HG03460 (cell line): ENCODE data around the gene ELOVL6.
"Not testable (repeated sequence)": the region's sequence is repeated elsewhere in the genome, so short reads cannot be mapped to it uniquely, and the experiment has no call there.

Experiments
- ATAC-seq: cut with Tn5 transposase; IDR thresholded peaks from one replicate; pipeline ENCODE4 v1.9.1; 2021; ENCODE audit not compliant: unreplicated experiment

Gene ELOVL6

DNA sequence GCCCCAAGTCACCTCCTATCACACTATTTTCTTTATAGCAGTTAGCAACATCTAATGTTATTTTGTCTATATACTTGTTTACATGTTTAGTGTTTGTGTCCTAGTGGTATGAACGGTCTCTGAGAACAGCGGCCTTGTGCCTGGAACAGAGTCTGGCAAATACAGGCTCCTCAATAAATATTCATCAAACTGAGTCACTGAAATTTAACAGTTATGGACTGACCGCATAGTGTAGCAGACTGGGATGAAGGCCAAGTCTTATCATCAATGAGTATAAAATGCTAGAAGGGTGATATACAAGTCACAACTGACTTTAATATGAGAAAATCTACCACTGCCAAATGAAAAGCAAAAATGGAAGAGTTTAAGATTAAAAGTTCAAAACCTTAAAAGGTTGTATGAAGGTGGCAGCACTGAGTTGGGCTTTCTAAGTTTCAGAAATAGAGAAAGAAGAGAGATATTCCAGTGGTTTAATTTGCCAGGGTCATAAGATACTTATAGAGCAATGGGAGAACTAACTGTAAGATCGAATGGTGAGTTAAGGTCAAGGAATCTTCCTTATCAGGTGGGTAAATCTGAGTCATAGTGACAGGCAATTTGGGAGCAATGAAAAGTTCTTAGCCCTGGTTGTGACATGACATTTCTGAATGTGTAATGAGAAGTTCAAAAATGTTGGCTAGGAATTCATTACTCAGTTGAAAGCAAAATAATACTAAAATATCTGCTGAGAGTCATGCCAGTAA, 34.9 kb downstream of the ELOVL6 start:
- ATAC-seq: no peak

DNA sequence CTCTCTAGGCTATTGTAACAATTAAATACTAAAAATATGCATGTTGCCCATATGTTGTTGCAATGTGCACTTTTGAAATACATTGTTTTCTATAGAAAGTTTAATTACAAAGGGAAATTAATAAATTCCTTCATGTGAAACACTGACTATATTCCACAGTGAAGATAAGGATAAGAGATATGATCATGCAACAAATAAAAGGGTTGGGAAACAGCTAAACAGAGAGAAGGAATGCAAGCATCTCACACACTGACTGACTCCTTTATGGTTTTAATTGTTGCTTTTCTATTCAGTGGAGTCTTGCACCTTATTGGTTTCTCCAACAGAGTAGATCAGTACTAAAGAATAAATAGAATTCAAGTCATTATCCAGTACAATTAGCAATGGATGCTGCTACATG, 37.8 kb downstream of the ELOVL6 start:
- ATAC-seq: no peak

DNA sequence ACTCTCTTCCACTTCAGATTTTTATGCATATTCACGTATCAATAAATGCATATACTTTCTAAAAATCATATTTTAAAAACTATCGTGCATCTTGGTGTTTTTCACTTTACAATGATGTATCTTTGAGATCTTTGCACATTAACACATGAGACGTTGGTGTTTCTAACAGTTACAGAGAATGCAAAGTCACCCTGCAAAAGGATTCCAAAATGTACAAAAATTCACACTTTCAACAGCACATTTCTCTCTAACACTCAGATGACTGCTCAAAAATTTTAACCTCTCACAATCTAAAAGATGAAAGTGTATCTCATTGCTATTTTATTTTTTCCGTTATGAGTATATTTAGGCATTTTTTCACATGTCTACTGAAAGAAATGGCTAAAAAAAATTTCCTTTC, 38.9 kb downstream of the ELOVL6 start:
- ATAC-seq: no peak

DNA sequence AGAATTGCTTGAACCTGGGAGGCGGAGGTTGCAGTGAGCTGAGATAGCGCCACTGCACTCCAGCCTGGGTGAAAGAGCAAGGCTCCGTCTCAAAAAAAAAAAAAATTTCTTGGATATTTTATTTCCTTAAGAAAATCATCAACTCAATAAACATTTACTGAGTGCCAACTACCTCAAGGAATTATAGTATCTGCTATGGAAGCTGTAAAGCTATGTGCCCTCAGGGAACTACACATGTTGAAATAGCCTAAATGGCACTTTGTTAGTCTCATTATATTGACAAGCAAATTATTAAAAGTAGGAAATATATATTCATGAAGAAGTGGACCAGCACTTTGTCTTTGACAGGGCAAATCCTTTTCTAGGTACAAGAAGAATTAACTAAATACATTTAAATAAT, 40.8 kb downstream of the ELOVL6 start:
- ATAC-seq: no peak

DNA sequence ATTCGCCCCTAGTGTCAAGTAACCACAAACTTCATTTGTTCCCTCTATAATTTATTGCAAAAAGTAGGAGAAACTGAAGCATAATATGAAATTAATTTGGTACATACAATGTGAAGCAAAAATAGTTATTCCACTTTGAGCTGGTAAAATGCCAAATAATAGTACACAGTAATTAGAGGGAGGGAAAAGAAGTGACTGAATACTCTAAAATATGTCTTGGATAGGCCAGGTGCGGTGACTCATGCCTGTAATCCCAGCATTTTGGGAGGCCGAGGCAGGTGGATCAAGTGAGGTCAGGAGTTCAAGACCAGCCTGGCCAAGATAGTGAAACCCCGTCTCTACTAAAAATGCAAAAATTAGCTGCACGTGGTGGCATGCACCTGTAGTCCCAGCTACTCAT, 41.2 kb downstream of the ELOVL6 start:
- ATAC-seq: not testable (repeated sequence)

DNA sequence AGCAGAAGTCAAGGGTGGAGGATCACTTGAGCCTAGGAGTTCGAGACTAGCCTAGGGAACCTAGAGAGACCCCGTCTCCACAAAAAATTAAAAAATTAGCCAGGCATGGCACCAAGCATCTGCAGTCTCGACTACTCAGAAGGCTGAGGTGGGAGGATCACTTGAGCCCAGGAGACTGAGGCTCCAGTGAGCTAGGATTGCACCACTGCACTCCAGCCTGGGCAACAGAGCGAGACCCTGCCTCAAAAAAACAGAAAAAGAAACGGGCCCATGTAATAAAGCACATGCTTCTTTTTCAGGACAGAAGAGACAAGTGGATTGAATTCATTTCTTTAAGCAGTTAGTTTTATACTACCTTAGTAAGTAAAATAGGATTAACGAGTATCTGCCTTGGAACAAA, 42.0 kb downstream of the ELOVL6 start:
- ATAC-seq: no peak

DNA sequence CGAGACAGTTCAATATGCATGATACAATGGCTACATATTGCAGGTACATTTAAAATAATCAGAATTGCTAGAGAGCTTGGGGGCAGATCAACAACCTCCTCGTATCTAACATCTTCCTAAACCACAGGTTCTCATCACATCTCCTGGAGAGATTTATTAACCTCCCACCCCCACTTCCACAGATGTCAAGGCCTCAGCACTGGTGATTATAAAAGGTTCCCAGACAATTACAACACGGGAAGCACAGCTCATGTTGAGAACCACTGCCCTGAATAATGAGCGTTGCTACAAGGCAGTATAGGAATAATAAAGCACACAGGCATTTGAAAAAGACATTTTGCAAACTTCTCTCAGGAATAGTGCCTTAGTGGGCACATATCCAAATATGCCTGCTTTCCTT, 42.8 kb downstream of the ELOVL6 start:
- ATAC-seq: no peak

DNA sequence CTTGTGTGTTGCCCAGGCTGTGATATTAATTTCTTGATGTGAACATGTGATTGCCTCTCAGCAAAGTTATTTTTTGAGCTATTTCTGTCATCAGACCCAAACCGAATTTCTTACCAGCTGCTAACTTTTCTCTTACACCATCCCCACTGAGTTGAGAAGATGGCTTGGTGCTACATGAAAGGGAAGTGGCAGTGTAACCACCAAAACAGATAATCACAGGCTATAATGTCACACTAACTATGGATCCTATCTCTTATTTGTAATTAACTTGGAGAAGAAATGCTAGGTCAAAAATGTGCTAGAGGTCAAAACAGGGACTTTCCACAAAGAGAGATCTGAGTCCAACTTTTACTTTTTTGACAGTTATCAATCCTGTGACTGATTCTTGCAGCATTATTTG, 43.8 kb downstream of the ELOVL6 start:
- no peak for ATAC-seq

DNA sequence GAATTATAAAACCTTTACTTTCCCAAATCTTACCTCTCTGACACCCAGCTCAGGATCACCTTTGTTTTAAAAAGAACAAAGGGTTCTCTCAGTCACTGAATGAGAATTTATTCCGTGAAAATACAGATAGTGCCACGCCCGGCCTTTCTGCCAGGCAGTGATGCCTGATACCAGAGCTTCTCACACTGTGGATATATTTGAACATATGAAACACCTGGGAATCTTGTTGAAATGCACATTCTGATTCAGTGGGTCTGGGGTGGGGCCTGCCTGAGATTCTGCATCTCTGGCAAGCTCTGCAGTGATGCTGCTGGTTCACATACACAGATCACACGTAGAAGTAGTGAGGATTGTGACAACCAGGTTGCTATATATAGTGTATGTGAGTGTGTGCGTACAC, 46.0 kb downstream of the ELOVL6 start:
- no peak for ATAC-seq

DNA sequence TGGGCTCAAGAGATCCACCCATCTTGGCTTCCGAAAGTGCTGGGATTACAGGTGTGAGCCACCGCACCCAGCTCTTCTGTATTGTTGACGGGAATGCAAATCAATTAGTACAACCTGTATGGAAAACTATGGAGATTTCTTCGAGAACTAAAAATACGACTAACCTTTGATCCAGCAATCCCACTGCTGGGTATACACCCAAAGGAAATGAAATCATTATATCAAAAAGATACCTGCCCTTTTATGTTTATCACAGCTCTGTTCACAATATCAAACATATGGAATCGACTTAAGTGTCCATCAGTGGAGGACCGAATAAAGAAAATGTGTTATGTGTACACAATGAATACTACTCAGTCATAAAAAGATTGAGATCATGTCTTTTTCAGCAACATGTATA, 49.3 kb downstream of the ELOVL6 start:
- no peak for ATAC-seq

DNA sequence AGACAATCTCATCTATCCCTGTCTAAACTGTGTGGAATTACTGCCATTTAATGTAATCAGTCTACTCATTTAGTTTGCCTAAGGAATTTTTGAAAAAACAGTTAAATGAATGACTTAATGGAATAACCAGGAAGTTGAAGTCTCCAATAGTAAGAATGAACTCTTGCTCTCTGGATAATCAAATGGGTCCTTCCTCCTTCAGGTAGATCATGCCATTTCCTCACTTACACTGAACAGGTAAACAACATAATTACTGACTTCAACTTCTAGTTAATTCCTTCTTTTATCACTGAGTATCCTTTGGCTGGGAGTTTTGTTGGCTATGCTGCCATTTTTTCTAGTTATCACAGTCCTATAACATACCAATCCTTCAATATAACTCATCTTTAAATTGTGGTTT, 56.0 kb downstream of the ELOVL6 start:
- no peak for ATAC-seq

DNA sequence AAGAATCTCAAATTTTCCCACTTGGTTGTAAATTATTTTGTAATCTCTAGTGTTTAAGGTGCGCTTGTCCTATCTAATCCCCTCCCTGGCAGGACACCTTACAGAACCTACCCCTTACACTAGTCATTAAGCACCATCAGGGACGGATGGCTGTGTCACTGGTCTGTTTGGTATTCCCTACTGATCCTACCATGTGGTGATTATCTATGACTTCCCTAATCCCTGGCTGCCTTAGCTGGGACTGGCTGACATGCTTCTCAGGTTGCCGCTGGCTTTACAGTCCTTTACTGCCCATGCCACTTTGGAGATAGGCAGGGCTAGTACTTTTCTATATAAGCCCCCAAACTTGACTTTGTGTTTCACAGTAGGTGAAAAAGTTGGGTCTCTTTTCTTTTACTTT, 58.6 kb downstream of the ELOVL6 start:
- ATAC-seq: no peak

DNA sequence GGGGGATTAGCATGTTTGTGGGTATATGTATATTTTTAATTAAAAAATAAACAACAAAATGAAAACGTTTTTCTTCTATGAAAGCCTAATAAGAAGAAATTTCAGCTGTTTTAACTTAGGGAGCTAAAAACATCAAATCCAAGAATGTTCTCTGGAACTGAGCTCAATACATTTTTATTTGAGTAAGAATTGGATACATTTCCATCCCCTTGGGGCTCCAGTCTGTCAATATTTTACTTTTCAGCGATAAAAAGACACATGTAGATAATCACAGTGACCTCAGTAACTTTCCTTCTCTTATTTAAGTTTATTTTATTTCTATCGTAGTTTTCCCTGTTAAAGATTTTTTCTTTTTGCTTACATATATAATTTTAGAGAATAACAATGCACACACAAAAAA, 59.3 kb downstream of the ELOVL6 start:
- no peak for ATAC-seq

DNA sequence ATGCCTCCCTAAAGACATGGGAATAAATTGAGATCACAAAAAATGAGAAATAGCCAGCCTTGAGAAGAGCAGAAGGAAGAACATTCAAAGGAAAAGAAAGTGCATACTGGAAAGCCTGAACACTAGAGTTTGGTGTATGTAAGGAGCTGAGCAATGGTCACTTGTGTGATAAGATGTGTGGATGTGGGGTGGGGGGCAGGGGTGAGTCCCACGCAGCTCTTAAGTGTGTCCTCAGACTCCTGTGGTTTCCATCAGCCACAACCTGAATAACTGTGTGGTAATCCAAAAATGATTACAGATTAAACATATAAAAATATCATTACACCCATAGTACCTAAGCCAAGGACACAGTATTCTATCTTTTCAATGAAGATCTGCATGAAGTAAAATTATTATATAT, 59.9 kb downstream of the ELOVL6 start:
- no peak for ATAC-seq

DNA sequence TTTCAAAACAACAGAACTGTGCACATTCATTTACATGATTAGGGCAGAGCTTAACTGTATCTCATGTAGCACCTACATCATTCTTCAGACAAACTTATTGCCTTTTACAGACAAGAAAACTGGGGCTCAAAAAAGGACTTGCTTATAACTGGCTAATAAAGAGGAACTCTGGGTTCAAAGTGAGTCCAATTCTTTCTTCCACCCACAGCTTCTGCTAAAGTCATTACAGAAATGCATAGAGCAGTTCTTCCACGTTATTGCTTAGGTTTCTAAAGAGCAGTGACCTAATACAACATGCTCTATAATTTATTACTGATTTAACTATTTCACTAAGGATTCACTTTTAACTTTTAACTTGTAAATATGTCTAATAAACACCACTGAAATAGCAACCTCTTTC, 60.6 kb downstream of the ELOVL6 start:
- ATAC-seq: no peak

DNA sequence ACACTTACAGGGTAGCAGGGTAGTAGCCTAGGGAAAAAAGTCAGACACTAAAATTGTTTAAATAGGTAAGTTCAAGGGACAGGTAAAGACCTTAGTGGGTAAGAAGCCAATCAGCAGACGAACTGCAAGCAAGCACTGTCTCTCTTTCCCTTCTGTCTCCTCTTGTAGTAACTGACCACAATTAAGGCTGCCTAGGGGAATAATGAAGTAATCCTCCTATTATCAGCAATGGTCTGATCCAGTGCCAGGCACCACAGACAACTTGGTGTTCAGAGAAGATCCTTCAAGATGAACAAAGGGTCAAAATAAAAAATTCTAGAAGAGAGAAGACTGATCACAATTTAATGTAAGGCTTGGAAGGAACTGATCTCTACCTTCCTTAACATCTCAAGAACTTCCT, 62.9 kb downstream of the ELOVL6 start:
- ATAC-seq: no peak

DNA sequence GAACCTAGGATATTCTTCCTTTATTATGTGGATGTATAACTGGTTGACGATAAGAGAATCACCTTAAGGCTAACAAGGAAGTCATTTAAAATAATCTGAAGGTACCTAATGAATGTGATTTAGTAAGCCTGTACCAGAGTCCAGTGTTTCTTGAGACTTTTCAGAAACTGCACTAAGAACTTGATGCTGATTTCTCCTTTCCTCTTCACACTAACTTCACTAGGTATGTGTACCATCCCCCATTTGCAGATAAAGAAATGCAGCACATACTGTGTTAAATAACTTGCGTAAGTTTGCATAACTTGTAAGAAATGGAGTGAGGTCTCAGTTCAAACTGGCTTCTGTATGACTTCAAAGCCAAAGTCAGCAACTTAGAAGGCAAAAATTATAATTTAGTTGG, 63.3 kb downstream of the ELOVL6 start:
- no peak for ATAC-seq

DNA sequence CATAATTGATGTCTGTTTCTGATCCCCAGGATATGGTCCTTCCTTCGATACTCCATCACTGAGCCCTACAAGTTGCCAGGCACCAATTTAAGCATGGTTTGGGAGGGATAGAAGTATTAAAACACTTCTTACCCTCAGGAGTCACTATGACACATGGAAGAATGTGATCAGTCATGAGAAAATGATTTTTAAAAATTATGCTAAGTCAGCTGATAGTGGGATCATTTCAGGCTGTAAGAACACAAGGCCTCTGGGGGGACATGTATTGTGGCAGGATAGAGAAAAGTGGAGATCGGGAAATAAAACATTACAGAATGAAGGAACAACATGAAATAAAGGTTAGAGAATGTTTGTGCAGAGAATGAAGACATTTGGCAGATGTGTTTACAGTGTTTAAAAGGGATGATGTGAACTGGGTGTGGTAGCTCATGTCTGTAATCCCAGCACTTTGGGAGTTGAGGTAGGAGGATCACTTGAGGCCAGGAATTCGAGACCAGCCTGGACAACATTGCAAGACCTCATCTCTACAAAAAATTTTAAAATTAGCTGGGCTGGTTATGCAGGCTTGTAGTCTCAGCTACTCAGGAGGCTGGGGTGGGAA, 64.0 kb downstream of the ELOVL6 start:
- ATAC-seq: no peak

DNA sequence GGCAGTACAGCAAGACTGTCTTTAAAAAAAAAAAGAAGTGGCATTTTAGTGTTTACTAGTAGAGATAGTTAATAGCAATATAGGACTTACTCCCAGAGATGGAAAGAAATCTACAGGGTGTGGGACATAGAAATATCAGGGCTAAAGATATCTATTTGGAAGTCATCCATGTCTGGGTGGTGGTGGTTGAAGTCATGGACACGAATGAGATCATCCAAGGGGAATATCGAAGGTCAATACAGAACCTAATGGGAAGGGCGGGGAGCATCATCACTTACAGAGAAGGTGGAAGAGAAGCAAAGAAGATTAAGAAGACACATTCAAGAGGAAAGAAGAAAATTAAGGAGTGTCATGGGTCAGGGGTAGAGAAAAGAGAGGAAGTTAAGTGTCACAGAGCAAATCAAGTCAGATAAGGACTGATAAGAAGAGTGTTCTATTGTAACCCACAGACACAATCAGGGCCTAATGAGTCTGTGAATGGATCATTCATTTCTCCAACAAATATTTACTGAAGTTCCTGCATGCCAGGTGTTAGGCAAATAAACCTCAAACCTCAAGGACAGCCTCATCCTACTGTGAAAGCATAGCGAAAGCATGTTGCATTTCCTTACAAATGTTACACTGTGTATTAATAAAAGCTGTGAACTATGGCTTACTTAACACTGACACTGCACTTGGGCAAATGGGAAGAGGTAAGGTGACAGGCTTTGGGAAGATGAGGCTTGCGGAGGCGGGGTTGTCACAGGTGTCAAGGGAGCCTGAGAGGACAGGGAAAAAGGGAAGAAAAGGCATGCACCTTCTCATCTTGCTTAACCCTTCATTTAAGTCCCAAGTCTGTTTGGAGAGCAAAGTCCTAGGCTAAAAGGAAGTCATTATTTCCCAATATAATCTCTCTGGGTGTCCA, 65.3 kb downstream of the ELOVL6 start:
- no peak for ATAC-seq

DNA sequence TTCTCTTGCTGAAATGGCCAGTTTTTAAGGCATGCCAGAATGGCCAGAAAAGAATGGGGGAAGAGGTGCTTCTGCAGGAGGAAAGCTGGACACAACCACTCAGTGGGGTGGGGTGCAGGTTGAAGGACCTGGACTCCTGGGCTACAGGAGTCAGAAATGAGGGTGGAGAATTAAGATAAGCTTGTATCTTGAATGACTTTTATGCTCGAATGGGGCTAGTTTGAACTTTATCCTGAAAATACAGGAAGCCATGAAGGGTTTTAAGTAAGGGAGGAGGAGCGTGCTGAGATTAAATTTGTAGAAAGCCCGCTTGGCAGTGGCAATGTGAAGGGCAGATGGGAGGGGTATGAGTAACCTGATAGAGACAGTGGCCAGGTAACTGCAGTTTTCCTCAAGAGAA, 66.5 kb downstream of the ELOVL6 start:
- ATAC-seq: no peak

DNA sequence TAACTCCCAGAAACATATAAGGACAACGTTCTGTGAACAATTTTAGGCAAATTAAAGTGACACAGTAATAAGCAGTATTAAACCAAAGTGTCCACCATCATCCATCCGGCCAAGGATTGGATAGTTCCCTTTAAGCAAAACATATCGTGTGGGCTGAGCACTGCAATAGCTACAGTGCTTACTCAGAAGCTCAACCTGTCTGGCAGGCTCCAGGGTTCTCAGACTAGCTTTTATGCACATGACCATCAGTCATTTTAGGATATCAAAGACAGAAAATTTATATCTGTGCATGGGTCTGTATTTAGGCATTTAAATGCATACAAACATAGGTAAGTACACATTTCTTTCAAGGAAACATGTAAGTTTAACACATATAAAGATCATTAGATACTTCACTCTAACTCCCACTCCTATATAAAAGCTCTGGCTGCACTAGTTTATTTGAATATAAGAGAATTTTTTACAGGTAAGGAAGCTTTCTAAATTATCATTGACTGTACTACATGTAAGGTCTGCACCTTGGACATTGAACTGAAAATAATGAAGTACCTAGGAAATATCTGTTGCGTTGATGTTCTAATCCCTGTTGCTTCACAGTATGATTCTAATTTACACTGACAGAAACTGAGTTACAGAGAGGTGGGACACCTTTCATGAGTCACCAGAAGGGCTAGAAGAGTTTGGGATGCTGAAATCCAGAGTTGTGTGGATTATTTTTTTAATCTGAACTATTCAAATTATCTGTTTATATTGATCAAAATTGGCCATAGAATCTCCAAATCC, 67.6 kb downstream of the ELOVL6 start:
- no peak for ATAC-seq
